Measurements from ENCODE around the gene ELAVL3.

DNA sequence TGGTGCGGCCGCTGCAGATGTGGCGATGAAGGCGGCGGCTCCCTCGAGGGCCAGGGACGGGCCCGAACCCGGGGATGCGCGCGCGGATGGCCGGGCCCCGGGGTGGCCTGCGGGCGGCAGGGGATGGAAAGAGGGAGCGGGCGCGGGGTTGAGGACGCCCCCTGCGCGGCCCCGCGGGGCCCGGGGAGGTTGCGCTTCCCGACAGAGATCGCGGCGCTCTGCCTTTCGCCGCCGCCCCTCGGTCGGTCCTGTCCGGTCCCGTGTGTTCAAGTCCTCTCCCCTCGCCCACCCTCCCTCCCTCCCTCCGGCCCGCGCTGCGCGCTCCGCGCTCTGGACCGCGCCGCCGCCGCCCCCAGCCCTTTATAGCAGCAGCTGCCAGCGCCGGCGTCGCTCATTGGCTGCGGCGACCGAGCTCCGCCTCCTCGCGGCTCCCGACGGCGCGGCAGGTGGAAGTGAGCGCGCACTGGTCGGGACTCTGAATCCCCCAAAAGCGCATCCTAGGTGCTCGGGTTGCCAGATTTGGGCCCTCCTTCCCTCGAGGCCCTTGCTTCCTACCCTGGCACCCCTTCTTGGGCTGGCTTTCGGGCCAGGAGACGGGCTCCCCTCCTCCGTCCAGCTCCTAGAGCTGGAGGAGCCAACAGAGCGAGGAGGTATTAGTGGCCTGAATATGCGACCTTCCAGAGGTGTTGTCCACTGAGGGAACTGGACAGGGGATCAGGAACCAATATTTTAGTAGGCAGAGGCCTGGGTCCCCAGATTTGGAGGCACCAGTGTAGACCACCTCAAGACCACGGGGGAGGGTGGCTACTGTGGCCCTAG, at the start of gene ELAVL3:
- TF ChIP-seq EZH2 (IDR thresholded peaks at IDR 0.05; ENCODE audit: insufficient read depth, poor library complexity, severe bottlenecking), result peak; percentile 82
- TF ChIP-seq EZH2phosphoT487 (IDR thresholded peaks at IDR 0.05; ENCODE audit: insufficient read depth, low read depth), result no peak

All from GM23248 (cell line).